ELF-1 (cell line): ENCODE measurements around the gene CHD6.

Experiments
- DNase-seq: peaks from one replicate; pipeline ENCODE4 v3.0.0-alpha.2; 2016; ENCODE audit warnings: low read depth, low spot score

CHD6 gene

GRCh38 chr20:41373251-41373783 is 244.9 kb downstream of the CHD6 start:
- DNase-seq = no peak

DNA sequence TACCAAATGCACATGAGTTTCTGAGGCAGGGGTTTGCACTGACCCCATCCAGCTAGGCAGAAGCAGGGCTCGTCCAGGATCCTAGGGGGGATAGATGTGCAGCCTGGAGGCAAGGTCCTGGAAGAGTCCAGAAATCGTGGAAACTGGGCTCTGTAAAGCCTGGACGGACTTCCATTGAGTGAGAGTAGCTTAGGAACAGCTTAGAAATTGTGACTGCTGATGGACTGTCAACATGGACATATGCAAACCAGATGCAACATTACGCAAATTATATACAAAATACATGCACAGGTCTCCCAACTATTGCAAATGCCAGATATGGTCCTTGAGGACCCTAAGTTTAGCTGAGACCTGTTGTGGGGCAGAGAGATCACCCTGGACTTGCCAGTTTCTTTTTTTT is 246.8 kb downstream of the CHD6 start:
- DNase-seq = no peak

DNA sequence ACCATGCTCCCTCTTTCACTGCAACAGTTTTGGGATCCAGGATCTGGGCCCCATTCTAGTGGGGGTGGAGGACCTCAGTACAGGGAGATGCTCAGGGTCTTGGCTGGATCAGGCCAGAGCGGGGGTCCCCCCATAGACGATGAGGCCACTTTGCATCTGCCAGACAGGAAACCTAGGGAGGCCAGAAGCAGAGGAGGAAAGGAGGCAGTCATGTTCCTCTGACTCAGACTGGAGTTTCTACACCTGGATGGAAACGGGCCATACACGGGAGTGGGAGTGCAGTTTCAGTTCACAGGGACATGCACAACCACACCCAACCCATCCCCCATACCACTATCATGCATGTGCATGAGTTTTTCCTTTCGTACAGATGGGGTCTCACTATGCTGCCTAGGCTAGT is 248.0 kb downstream of the CHD6 start:
- DNase-seq = no peak

DNA sequence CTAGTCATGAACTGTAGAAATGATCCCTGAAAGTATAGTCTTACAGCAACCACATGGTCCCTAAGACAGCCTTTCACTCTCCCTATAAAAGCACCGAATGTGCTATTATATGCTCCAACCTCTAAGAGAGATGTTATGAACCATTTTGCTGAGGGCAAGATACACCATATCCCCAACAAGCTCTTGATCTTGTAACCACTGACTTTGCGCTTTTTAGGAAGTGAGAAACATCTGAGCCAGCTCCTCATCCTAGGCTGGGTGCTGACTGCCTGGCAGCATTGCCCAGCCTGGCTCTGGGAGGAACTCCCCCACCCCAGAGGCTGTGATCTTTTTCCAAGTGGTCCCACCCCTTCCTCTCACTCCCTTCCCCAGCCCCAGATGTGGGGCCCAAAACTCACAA is 248.5 kb downstream of the CHD6 start:
- no peak for DNase-seq

GRCh38 chr20:41367956-41368355 is 250.2 kb downstream of the CHD6 start:
- DNase-seq = no peak

- DNase-seq = peak; percentile 36
Measured at GRCh38 chr20:41367393-41367695, 250.8 kb downstream of the CHD6 start.

GRCh38 chr20:41366546-41367392 is 251.4 kb downstream of the CHD6 start, which contains the start of gene EMILIN3:
Gene EMILIN3 (minus strand): TSS chr20:41366818. CDS start chr20:41366634, 184 bp downstream.
- peak; percentile 40 for DNase-seq

DNA sequence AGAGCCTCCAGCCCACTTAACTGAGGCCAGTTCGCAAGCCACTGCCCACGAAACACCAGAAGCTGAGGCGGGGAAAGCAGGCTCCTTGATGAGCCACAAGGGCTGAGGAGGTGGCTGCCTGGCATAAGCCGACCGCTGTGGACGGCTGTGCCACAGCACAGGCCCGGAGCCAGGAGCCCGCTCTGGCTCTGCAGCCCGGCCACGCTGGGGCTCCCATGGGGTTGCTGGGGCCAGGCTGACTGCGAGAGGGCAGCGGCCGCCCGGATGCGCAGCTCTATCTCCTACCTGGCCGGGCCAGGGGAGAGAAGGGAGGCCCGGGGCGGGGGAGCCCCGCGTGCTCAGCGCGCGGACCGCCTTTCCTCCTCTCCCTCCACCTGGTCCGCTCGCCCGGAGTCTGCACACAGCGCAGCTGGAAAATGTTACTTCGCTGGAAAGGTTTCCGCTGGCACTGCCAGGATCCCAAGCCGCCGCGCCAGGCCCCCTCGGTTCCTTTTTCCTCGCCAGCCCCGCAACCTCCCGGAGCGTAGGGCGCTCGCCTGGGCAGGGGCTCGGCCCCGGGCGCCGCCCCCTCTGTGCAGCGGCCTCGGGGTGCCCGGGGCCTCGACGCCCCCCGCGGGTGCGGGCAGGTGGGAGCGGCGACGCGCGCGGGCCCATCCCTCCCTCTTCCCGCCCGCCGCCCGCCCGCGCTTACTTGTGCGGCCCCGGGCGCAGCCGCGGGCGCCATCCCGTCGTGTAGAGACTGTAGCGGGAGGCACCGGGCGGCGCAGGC is 252.2 kb downstream of the CHD6 start:
- DNase-seq = no peak

DNA sequence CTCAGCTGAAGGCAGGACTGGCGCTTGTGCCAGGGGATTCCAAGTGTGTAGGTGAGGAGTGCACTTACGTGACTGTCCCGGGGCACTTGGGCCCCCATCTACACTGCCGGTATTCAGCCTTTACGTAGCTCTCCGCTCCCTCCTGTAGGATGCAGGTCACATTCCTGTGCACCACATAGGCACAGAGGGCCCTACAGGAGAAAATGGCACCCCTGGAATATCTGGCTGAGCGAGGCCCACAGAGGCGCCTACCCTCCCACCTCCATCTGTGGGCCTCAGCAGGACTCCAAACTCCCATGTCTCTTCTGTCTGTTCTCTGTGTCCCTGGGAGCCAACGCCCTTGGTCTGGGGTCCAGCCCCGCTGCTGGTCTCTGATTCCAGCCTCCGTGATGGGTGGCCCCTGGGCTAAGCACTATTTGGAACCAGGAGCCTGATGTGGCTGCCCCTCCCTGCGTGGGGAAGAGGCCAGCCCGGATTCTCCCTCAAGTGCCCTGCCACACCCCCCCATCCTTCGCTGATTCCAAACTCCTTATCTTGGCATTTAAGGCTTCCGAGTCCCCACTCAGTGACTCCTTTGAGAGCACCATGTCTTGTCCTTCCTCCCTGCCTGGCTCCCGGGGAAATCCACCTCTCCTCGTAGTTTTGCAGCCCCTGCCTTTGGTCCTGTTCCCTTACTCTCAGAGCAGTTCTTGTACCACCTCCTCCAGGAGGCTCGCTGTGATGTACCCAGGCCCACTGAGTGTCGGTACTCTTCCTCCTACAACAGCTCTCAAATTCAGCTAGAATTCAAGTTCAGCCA is 253.0 kb downstream of the CHD6 start:
- DNase-seq = no peak

GRCh38 chr20:41364236-41364855 is 253.8 kb downstream of the CHD6 start:
- DNase-seq = no peak

GRCh38 chr20:41363601-41364000 is 254.6 kb downstream of the CHD6 start:
- no peak for DNase-seq

DNA sequence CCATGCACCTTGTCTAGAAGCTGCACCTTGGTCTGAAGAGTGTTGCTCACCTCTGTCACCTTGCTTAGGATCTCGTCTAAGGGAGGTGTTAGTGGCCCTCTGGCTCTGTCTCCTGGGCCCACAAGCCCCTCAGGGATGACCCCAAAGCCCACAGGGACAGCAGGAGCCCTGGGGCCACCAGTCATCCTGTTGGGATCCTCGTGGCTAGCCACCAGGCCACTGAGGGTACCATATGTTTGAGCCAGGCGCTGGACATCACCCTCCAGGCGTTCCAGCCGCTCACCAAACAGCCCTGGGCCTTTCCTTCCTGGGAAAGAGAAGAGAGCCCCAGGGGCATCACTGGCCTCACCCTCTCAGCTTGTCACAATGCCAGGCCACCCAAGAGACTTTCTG is 255.4 kb downstream of the CHD6 start:
- DNase-seq = no peak

GRCh38 chr20:41361757-41362747 is 256.1 kb downstream of the CHD6 start:
- DNase-seq = no peak

DNA sequence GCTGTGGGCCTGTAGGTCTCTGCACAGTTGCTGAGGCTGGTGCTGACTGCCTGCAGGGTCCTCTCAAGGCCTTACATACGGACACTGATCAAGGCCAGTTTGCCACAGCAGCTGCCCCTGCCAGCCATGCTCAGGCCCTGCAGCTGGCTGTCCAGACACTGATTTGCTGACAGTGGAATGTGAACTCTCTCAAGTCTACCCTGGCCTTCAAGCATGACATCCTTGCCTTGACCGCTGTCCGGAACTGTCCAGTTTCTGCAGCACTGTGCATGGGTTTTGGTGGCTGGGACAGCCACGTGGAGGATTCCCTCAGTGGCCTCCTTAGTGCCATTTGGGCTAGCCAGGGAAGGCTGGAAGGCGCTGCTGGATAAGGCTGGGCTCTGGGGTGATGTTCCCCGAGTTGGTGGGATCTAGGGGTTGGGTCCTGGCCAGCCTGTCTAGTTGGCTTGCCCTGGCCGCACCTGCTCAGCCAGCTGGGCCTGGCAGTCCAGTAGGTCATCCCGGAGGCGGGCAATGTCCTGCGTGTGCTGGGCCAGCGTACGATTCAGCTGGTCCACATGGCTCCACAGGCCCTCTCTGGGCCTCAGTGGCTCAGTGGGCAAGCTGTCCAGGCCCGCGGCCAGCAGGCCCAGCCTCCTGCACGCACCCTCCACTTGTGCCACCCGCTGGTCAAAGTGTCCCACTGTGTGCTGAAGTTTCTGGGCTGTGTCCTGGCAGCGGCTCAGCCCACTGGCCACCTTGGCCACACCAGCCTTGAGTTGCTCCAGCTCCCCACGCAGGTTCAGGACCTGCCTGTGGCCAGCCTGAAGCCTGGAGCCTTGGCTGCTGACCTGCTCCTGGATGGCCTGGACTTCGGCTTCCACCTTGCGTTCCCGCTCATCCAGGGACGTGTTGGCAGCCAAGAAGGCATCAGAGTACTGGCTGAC is 257.1 kb downstream of the CHD6 start:
- no peak for DNase-seq

DNA sequence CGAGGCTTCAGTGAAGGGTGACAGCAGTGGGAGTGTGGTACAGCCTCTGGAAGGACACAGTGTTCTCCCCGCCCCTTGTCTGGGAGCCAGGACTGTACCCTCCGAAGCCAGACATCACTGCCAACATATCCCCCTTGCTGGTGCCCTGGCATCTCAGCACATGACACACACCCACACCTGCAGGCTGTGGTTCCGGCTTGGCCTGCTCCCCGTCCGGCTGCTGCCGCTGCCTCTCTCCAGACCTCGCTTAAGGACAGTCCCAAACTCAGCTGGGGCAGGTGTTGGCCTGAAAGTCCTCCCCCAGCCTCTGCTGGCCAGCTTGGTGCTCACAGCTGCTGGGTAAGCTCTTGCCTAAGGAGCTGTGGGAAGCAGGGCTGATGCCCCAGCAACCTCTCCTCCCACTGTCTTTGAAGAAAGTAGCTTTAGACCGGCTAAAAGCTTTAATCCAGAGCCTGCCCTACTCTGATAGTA is 258.6 kb downstream of the CHD6 start:
- no peak for DNase-seq

GRCh38 chr20:41358717-41359116 is 259.5 kb downstream of the CHD6 start:
- DNase-seq = no peak

- no peak for DNase-seq
Measured at GRCh38 chr20:41358230-41358629, 259.9 kb downstream of the CHD6 start.

- no peak for DNase-seq
Measured at GRCh38 chr20:41357424-41358163, 260.6 kb downstream of the CHD6 start.
